Effector CD8-positive, alpha-beta T cell (primary cell): Measurements from ENCODE around the gene OXNAD1.
A peak's percentile ranks its signal among the peaks of the same experiment; 100 is the strongest.

Source experiments
- DNase-seq: peaks from one replicate; lab custom pipeline; 2025; lab: John Stamatoyannopoulos, UW
- total RNA-seq, 4 experiments: gene quantifications; one replicate each; lab custom pipeline; 2026; lab: John Stamatoyannopoulos, UW

OXNAD1 gene
- 34.3 to 105 (median 83.7) reads per million in 4 experiments for total RNA-seq

- DNase-seq, result peak; percentile 99
These were observed at the start of gene OXNAD1, which contains the start of gene DPH3 for GRCh38 chr3:16264708-16265454. OXNAD1 (plus strand) TSS chr3:16265212; CDS start chr3:16270953, 5,741 bp downstream. DPH3 (minus strand) TSS chr3:16264943; CDS start chr3:16264876, 67 bp downstream.

DNA sequence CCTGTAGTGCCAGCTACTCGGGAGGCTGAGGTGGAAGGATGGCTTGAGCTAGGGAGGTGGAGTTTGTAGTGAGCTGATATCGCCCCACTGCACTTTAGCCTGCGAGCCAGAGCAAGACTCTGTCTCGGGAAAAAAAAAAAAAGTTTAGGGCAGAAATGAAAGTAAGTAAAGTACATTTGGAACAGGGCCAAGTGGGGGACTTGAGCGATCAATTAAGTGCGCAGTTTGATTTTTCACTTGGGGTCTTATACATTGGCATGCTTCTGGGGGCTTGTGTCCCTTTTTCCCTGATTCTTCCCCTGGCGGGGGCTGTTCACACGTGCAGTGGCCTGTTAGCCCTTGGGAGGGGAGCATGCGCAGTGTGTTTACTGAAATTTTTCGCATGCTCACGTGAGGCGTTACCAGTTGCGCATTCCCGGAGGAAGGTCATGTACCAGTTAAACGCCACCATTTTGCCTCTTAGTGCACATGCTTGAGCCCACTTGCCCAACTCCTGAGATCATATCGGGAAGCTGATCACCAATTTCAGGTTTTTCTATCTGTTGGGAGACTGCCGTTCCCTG is 48.6 kb upstream of the OXNAD1 start:
- DNase-seq, result no peak

GRCh38 chr3:16219777-16220176 is 45.2 kb upstream of the OXNAD1 start:
- no peak for DNase-seq

DNA sequence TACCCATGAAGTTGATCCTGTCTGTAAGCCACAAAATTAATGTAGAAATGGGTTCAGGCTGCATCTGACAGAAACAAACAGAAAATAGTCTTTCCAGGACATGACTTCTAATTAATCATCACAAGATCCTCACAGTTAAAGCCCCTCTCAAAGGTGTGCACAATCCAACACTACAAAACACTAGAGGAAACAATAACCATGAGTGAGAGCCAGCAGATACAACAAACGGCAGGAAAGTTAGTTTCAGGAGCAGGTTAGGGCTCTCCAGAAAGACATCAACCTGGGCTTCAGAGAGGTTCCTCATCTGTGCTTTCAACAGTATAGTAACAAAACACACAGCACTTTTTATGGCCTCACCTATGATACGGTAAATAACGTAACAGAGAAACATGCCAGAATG is 43.0 kb upstream of the OXNAD1 start:
- DNase-seq, result no peak

DNA sequence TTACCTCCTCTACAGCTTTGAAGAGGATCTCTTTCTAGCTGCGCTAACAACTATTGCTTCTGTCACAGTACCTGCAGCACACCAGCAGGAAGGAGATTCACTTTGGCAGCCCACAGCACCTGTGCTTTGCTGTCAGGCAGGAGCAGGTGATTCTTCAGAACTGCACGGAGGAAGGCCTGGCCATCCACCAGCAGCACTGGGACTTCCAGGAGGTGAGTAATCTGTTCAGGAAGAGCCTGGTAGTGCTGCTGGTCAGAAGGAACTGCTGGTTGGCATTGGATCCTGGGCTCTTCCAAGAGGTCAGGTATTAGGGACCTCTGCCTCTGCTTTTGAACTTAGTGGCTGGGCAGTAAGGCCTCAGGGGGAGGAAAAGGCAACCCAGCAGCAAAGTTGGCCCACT is 42.5 kb upstream of the OXNAD1 start:
- no peak for DNase-seq

DNA sequence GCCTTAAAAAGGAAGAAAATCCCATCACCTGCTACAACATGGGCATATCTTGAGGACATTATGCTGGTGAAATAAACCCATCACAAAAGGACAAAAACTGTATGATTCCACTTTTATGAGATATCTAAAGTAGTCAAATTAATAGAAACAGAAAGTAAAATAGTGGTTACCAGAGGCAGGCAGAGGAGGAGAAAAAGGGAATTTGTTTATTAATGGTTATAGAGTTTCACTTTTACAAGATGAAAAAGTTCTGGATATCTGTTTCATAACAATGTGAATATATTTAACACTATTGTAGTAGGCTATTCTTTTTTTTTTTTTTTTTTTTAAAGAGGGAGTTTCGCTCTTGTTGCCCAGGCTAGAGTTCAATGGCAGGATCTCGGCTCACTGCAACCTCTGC is 40.7 kb upstream of the OXNAD1 start:
- no peak for DNase-seq

DNA sequence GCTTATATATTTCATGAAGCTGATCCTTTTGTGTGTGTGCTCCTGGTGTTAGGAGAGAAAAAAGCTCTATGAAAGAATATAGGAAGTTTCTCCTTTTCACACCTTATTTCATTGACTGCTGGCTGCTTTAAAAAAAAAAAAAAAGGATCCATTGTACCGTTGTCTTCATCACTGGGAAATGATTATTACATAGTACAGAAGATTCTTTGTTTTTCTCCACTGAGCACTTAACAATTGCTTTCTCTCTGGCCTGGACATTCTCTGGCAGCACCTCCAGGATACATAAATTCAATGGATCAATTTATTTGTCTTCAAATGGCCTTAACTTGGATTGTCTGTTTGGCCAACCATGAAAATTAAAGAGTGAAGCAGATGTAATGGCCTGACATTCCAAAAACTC is 37.4 kb upstream of the OXNAD1 start:
- DNase-seq, result no peak

GRCh38 chr3:16229681-16230080 is 35.3 kb upstream of the OXNAD1 start:
- DNase-seq, result no peak

DNA sequence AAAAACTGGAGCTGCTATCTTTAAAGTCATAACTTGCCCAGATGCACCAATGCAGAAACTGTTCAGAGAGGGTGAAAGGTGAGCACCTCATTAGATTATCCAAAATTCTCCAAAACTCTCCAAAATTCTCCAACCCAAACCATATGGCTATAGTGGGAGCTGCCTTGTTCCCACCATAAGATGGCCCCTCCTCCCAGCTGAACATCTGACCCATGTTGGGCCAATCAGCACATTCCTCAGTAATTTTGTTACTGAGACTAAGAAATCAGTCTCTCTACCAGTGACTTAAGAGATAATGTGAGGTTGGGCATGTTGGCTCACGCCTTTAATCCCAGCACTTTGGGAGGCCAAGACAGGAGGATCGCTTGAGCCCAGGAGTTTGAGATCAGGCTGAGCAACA is 33.0 kb upstream of the OXNAD1 start:
- no peak for DNase-seq

- no peak for DNase-seq
These were observed 31.2 kb upstream of the OXNAD1 start for GRCh38 chr3:16233806-16234205.

DNA sequence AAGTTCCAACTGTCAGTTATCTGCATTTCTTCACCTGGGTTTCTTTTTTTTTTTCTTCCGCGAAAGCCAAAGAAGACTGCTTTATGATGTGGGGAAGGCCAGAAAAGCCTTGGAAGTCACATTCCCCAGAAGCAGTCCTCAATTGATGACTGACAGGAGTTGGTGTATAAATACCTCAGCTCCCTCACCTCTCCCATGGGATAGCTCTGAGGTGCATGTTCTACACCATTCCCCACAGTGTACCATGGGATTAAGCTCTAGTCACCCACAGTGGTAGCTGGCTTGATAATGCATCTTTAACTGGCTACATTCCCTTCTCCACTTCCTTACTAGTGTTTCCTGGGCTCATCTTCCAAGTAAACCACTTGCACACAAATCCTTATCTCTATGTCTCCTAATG is 30.7 kb upstream of the OXNAD1 start:
- no peak for DNase-seq

DNA sequence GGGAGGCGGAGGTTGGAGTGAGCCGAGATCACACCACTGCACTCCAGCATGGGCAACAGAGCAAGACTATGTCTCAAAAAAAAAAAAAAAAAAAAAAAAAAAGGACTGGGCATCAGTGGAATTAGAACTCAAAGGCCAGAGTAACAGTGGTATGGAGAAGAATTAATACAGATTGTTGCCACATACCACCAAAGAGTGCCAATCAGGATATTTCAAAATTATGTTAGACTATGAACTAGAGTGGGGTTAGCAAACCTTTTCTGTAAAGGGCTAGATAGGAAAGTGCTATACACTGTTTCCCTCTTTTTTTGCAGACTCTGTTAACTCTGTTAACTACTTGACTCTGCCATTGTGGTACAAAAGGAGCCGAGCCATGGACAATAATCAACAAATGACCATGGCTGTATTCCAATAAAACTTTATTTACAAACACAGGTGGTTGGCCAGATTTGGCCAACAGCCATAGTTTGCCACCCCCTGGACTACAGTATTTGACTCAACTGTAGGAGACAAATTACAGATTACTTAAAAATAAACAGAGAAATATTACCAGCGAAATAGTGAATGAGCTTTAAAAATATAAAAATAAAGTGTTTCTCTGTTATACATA is 28.9 kb upstream of the OXNAD1 start:
- DNase-seq, result no peak

GRCh38 chr3:16236856-16237393 is 28.1 kb upstream of the OXNAD1 start:
- no peak for DNase-seq

DNA sequence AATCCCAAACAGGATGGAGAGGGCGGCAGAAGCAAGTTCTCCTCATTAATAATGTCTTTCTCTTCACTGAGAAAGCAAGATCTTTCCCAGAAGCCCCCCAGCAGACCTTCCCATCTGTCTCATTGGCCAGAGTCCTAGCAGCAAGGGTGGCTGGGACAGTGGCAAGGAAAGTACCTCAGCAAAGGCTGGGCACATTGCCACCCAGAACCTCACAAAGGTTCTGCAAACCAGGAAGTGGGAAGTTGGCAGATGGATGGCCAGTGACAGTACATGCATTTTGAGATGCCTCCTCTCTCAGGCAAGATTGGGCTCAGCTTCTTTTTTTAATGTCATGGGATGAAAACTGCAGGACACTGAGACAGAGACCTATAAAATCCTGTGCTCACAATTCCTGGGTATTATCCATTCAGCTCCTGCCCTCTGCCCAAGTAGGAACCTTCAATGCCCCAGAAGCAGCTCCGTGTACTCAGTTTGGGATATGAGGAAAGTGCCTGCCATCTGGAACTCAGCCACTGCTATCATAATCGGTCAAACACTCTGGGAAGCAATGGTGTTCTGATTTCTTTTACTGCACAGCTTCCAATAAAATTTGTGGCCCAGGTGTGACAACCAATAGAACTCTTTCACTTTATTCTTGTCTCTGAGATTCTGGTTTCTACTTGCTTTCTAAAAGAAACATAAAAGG is 25.8 kb upstream of the OXNAD1 start:
- no peak for DNase-seq

GRCh38 chr3:16239780-16240179 is 25.2 kb upstream of the OXNAD1 start:
- DNase-seq, result no peak

GRCh38 chr3:16240229-16241023 is 24.6 kb upstream of the OXNAD1 start:
- DNase-seq, result no peak

DNA sequence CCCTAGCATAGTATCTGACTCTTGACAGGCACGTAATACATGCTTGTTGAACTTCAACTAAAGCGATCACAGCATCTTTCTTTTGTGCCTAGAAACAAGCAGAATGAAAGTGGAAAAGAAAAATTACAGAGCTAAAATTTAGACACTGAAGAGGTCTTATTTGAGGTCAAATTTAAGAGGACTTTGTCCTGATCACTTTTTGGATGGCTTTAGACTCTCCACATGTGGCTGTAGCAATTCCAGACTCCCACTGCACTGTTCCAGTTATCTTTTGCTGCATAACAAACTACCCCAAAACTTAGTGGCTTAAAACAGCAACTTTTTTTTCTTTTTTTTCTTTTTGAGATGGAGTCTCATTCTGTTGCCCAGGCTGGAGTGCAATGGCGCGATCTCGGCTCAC is 23.8 kb upstream of the OXNAD1 start:
- DNase-seq, result no peak

DNA sequence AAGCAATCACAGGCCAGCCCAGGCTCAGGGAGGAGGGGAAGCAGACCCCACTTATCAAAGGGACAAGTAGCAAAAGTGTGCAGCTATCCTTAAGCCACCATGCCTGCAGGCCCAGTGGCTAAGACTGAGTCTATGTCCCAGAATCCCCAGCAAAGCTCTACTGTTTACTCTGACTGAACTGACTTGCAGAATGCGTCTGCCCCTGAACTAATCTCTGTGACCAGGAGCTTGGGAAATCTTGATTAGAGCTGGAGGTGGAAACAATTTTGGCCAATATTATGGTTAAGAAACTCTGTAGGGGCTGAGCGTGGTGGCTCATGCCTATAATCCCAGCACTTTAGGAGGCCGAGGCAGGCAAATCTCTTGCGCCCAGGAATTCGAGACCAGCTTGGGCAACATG is 22.8 kb upstream of the OXNAD1 start:
- no peak for DNase-seq

DNA sequence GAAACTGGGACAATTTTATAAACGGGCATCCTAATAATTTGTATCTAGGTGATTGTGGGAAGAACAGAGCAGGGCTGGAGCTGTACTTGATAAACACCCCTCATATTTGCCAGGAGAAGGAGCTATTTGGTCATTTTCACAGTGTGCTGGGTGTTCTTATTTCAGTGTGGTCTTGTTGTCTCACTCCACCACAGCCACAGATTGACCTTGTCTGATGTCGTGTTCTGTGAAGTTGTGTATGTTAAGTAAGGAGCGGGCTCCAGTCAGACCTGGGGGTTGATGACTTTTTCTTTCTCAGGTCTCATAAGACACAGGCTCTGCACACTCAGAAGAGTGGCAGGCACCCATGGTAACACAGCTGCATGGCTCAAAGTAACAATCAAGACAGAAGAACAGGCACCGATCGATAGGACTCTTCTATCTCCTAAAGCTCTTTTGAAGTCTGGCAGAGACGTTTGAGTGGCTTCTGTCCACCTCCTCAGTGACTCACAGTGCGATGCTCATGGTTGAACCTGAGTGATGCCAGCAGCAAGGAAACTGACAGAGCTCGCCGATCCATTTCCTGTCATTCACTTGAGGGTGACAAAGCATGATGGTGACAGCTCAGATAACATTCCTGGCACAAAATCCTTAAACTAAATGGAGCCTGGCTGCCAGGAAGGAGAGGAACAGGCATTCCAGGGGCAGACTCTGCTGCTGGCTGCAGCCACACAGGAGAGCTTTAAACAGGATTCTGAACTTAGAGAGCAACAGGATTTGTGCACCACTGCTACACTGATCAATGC is 21.1 kb upstream of the OXNAD1 start:
- no peak for DNase-seq

GRCh38 chr3:16245609-16246008 is 19.4 kb upstream of the OXNAD1 start:
- no peak for DNase-seq
